Dendritic cell treated with granulocyte-macrophage colony-stimulating factor and Interleukin-4, amounts not matched to agents 40 ng/mL and 50 ng/mL, for 4 days (primary cell): Measurements from ENCODE around the gene CAMK2D.

ENCODE experiments used
- H3K27ac Mint-ChIP-seq: one replicate; pipeline ENCODE4 v1.8.0; 2022; ENCODE audit warnings: mild to moderate bottlenecking, mixed read lengths
- H3K27me3 Mint-ChIP-seq: one replicate; pipeline ENCODE4 v1.8.0; 2022; ENCODE audit warnings: mild to moderate bottlenecking, mixed read lengths
- H3K36me3 Mint-ChIP-seq: one replicate; pipeline ENCODE4 v1.8.0; 2022; ENCODE audit warnings: low read depth, mixed read lengths
- H3K4me1 Mint-ChIP-seq: one replicate; pipeline ENCODE4 v1.8.0; 2022; ENCODE audit warnings: low read depth, mixed read lengths
- H3K4me3 Mint-ChIP-seq: one replicate; pipeline ENCODE4 v1.8.0; 2022; ENCODE audit warnings: mild to moderate bottlenecking, moderate library complexity, mixed read lengths
- H3K9me3 Mint-ChIP-seq: one replicate; pipeline ENCODE4 v1.8.0; 2022; ENCODE audit warnings: mixed read lengths
- intact Hi-C: fragments of 100-400 bp; cut with micrococcal nuclease; formaldehyde crosslinking; loops from one replicate; pipeline ENCODE4 v1.15.0; 2022

CAMK2D gene

GRCh38 chr4:113442826-113443225 is 318.7 kb downstream of the CAMK2D start:
- no peak overlapping the region for H3K27ac Mint-ChIP-seq
- no peak overlapping the region for H3K4me3 Mint-ChIP-seq
- no peaks in the 10 kb centered on the region for H3K9me3 Mint-ChIP-seq
- no peaks in the 10 kb centered on the region for H3K36me3 Mint-ChIP-seq
- H3K27me3 Mint-ChIP-seq, result no peaks in the 10 kb centered on the region
- H3K4me1 Mint-ChIP-seq, result no peaks in the 10 kb centered on the region
- intact Hi-C loops, result no loop called here

DNA sequence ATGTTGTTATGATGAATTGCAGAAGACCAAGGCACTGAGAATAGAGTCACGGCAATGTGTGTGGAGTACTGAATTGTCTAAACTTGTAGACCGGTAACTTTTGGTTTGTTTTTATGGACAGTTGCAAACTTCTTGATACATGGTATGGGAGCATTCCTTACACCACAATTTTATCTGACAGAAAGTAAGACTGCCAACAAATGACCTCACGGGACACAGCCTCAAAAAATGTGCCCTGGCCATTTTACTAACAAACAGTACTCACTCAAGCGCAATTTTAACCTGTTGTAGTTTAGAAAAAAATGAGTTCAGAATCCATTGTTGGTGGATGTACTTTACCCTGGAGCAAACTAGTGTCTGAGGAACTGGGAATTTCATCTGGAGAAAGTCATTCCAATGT is 321.2 kb downstream of the CAMK2D start:
- H3K36me3 Mint-ChIP-seq, result no peaks in the 10 kb centered on the region
- intact Hi-C loops, result no loop called here
- H3K4me3 Mint-ChIP-seq, result no peak overlapping the region
- no peak overlapping the region for H3K27ac Mint-ChIP-seq
- no peaks in the 10 kb centered on the region for H3K4me1 Mint-ChIP-seq
- no peaks in the 10 kb centered on the region for H3K27me3 Mint-ChIP-seq
- no peaks in the 10 kb centered on the region for H3K9me3 Mint-ChIP-seq

DNA sequence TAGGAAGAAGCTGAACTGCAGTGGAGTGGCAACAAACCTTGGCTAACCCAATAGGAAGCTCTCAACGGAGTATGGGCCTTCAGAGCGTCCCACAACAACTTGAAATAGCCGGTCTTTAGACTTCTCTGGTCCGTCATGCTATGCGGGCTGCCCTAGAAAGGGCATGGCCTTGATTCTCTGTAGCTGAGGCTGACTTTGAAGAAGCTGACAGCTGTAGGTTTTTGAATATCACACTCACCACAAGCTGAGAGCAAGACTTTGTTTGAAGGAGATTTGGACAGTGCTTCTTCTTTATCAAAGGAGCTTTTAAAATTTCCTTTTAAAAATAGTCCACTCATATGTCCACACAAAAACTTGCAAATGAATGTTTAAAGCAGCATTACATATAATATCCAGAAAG is 322.9 kb downstream of the CAMK2D start:
- Mint-ChIP-seq H3K9me3 (peaks cover 4% of the 10 kb centered on the region), H3K27me3 (no peaks in the 10 kb centered on the region), H3K27ac (no peak overlapping the region), H3K4me1 (no peaks in the 10 kb centered on the region), H3K36me3 (no peaks in the 10 kb centered on the region), H3K4me3 (no peak overlapping the region)
- intact Hi-C loops, result no loop called here

- intact Hi-C loops, result no loop called here
- Mint-ChIP-seq H3K27ac (no peak overlapping the region), H3K4me1 (no peaks in the 10 kb centered on the region), H3K27me3 (no peaks in the 10 kb centered on the region), H3K36me3 (no peaks in the 10 kb centered on the region), H3K9me3 (peaks cover 10% of the 10 kb centered on the region), H3K4me3 (no peak overlapping the region)
These were observed 324.4 kb downstream of the CAMK2D start for GRCh38 chr4:113437129-113437528.

DNA sequence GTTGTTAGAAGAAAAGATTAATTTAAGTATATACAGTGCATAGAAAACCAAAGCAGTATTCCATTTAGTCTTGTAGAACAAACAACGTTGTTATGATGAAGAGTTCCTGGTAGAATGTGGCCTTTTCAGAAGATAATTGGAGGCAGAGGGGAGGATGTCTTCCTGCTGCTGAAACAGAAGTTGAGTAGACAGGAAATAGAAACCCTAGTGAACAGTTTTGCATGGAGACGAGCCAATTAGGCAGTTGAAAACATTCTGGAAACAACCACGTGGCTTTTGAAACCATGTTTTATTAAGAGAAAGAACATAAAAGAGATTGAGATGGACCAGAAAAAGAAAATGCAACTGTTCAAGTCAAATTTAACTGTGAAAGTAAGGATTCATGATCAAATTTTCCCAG is 325.2 kb downstream of the CAMK2D start:
- Mint-ChIP-seq H3K27ac (no peak overlapping the region), H3K4me1 (no peaks in the 10 kb centered on the region), H3K36me3 (no peaks in the 10 kb centered on the region), H3K27me3 (no peaks in the 10 kb centered on the region), H3K4me3 (no peak overlapping the region), H3K9me3 (peaks cover 17% of the 10 kb centered on the region)
- intact Hi-C loops, result no loop called here

DNA sequence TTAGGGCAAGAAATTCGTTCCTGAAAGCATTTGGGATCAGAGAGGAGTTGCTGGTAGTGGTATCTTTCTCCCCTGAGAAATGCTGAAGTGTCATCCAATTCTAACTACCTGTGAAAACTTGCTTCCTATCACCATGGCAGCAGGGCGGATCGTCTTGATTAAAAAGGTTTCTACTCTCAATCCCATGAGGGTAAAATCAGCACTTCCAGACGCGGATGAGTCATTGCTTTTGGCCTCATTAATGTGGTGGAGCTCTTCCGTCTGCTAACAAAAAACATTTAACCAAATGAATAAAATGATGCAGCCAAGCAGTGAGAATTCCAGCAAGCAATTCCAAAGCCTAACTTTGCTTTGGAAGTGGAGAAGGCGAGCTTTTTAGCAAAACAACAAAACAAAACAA is 325.6 kb downstream of the CAMK2D start:
- no peaks in the 10 kb centered on the region for H3K27me3 Mint-ChIP-seq
- H3K27ac Mint-ChIP-seq, result no peak overlapping the region
- H3K4me1 Mint-ChIP-seq, result no peaks in the 10 kb centered on the region
- no peak overlapping the region for H3K4me3 Mint-ChIP-seq
- intact Hi-C loops, result no loop called here
- H3K36me3 Mint-ChIP-seq, result no peaks in the 10 kb centered on the region
- peaks cover 20% of the 10 kb centered on the region for H3K9me3 Mint-ChIP-seq

DNA sequence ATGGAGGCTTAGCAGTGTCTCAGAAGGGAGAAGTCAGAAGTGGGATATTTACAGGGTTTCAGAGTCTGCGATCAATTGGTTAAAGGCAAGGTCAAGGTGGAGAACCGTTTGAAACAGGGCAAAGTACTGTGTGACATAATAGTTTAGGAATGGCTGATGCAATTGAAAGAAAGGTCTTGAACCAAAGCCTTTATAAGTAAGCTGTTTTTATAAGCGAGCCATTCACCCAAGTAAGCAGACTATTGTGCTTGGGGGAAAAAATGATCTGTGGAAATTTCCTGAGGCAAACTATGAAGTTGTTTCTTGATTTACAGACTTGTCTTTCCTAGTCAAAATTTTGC is 327.3 kb downstream of the CAMK2D start:
- intact Hi-C loops, result no loop called here
- Mint-ChIP-seq H3K4me3 (no peak overlapping the region), H3K9me3 (peaks cover 32% of the 10 kb centered on the region), H3K27ac (no peak overlapping the region), H3K27me3 (no peaks in the 10 kb centered on the region), H3K4me1 (no peaks in the 10 kb centered on the region), H3K36me3 (no peaks in the 10 kb centered on the region)

DNA sequence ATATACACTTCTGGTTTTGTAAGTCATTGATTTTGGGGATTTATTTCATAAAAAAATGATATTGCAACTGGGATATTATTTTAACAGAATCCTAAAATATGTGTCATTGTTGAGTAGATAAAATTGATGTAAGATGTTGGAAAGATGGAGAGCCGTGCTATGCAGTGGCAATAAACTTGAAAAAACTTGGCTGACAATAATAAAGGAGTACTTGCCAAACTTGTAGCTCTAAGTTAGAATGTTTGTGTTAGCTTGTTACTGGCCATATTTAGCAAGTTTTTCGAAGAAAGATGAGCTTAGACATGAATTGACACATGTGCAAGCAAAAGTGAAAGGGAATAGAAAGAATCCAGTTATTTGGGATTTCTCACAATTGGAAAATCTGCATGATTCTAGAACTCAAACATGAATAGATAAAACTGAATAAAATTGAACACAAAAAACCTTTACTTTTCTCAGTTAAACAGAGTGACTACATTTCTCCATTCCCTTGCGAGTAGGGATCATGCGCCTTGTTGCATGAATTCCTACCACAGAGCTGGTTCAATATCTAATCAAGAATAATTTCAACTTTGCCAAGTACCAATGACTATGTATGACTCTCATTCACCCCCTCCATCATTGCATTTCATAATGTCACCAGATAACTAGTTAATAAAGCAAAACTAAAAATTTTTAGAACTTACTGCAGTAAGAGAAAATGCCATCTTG is 327.8 kb downstream of the CAMK2D start:
- no peak overlapping the region for H3K27ac Mint-ChIP-seq
- no peak overlapping the region for H3K4me3 Mint-ChIP-seq
- no peaks in the 10 kb centered on the region for H3K4me1 Mint-ChIP-seq
- H3K9me3 Mint-ChIP-seq, result peaks cover 36% of the 10 kb centered on the region
- no peaks in the 10 kb centered on the region for H3K36me3 Mint-ChIP-seq
- intact Hi-C loops, result no loop called here
- no peaks in the 10 kb centered on the region for H3K27me3 Mint-ChIP-seq

DNA sequence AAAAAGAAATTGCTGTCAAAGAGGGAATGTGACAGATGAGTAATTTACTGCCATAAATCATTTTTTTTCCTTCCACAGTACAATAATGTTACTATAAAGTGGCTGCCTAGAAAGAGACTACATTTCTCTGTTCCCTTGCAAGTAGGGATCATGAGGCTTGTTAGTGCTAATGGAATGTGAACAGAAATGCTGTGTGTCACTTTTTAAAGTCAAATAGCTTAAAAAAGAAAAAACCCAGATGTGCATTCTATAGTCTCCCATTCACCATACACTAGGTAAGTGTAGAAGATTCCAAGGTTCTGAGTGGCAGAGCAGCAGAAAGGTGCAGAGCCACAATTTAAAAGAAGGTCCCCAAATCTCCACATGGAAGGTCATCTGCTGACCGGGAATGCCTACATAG is 328.4 kb downstream of the CAMK2D start:
- Mint-ChIP-seq H3K9me3 (peaks cover 36% of the 10 kb centered on the region), H3K27ac (no peak overlapping the region), H3K4me3 (no peak overlapping the region), H3K27me3 (no peaks in the 10 kb centered on the region), H3K36me3 (no peaks in the 10 kb centered on the region), H3K4me1 (no peaks in the 10 kb centered on the region)
- intact Hi-C loops, result no loop called here

DNA sequence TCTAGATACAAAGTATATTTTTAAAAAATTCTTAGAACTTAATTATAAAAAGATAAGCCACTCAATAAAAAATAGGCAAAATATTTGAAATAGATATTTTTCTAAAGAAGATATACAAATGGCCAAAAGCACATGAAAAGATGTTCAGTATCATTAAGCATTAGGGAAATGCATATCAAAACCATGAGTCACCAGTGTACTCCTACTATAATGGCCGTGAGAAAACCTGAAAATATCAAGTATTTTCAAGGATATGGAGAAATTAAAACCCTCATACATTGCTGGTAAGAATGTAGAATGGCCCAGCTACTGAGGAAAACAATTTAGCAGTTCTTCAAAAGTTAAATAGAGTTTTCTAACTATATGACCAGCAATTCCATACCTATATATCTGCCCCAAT is 337.9 kb downstream of the CAMK2D start:
- H3K9me3 Mint-ChIP-seq, result peaks cover 14% of the 10 kb centered on the region
- no peaks in the 10 kb centered on the region for H3K27me3 Mint-ChIP-seq
- H3K4me1 Mint-ChIP-seq, result no peaks in the 10 kb centered on the region
- no peaks in the 10 kb centered on the region for H3K36me3 Mint-ChIP-seq
- intact Hi-C loops, result no loop called here
- no peak overlapping the region for H3K27ac Mint-ChIP-seq
- H3K4me3 Mint-ChIP-seq, result no peak overlapping the region

GRCh38 chr4:113420938-113421337 is 340.6 kb downstream of the CAMK2D start:
- no peaks in the 10 kb centered on the region for H3K36me3 Mint-ChIP-seq
- intact Hi-C loops, result no loop called here
- H3K4me3 Mint-ChIP-seq, result no peak overlapping the region
- no peaks in the 10 kb centered on the region for H3K4me1 Mint-ChIP-seq
- no peaks in the 10 kb centered on the region for H3K27me3 Mint-ChIP-seq
- H3K27ac Mint-ChIP-seq, result no peak overlapping the region
- H3K9me3 Mint-ChIP-seq, result peaks cover 22% of the 10 kb centered on the region

DNA sequence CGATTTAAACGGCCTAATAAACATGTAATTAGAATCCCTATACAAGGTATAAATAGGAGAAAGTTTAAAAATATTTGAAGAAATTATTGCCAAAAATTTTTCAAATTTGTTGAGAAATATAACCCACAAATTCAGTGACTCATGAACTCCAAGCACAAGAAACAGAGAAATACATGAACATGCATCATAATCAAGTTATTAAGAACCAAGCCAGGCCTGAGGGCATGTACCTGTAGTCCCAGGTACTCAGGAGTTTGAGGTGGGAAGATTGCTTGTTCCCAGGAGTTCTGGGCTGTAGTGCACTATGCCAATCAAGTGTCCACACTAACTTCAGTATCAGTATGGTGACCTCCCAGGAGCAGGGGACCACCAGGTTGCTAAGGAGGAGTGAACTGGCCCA is 341.9 kb downstream of the CAMK2D start:
- intact Hi-C loops, result no loop called here
- H3K9me3 Mint-ChIP-seq, result peaks cover 22% of the 10 kb centered on the region
- H3K36me3 Mint-ChIP-seq, result no peaks in the 10 kb centered on the region
- H3K27ac Mint-ChIP-seq, result no peak overlapping the region
- no peak overlapping the region for H3K4me3 Mint-ChIP-seq
- H3K4me1 Mint-ChIP-seq, result no peaks in the 10 kb centered on the region
- no peaks in the 10 kb centered on the region for H3K27me3 Mint-ChIP-seq

DNA sequence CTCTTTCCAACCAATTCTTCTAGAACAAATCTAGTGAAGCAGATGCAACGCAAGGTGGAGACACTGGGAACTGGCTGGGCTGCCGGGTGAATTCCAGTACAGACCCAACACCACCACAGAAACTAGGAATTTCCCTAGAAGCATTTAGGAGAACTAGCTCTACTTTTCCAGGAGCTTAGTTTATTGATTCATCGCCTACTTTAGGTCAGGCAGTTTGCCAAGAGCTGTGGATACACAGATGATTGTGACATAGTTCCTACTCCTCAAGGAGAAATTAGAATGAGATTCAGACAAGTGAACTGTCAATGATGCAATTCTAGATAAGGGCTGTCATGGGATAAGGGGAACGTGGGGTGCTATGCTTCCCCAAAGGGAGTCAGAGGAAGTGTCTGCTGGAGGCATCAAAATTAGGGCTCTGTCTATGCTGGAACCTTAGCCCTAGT is 350.0 kb downstream of the CAMK2D start:
- no peaks in the 10 kb centered on the region for H3K4me1 Mint-ChIP-seq
- no peak overlapping the region for H3K27ac Mint-ChIP-seq
- intact Hi-C loops, result no loop called here
- no peaks in the 10 kb centered on the region for H3K27me3 Mint-ChIP-seq
- no peak overlapping the region for H3K4me3 Mint-ChIP-seq
- no peaks in the 10 kb centered on the region for H3K9me3 Mint-ChIP-seq
- H3K36me3 Mint-ChIP-seq, result no peaks in the 10 kb centered on the region

- Mint-ChIP-seq H3K9me3 (no peaks in the 10 kb centered on the region), H3K27ac (no peak overlapping the region), H3K4me1 (no peaks in the 10 kb centered on the region), H3K27me3 (no peaks in the 10 kb centered on the region), H3K36me3 (no peaks in the 10 kb centered on the region), H3K4me3 (no peak overlapping the region)
- intact Hi-C loops, result no loop called here
These were observed 350.9 kb downstream of the CAMK2D start for GRCh38 chr4:113410686-113411085.

DNA sequence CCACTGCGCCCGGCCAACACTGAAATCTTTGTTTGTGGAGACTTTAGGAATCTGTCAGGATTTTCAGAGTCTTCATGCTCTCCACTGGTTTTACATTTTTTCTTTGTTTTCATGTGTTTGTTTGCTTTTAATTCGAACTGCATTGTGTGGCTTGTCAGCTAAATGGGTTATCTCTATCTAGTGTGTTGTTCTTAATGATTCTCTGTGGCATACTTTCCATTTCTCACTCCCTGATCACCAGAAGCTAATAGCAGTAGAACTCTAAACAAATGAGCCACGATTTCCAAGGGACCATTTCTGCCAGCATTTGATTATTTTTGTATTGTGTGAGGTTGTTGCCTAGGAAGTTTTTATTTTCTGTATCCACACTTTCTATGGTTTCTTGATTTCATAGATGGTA is 352.4 kb downstream of the CAMK2D start:
- Mint-ChIP-seq H3K36me3 (no peaks in the 10 kb centered on the region), H3K4me1 (no peaks in the 10 kb centered on the region), H3K27ac (no peak overlapping the region), H3K9me3 (no peaks in the 10 kb centered on the region), H3K27me3 (no peaks in the 10 kb centered on the region), H3K4me3 (no peak overlapping the region)
- intact Hi-C loops, result no loop called here
